ENCODE data around the gene TSR1.

DNA sequence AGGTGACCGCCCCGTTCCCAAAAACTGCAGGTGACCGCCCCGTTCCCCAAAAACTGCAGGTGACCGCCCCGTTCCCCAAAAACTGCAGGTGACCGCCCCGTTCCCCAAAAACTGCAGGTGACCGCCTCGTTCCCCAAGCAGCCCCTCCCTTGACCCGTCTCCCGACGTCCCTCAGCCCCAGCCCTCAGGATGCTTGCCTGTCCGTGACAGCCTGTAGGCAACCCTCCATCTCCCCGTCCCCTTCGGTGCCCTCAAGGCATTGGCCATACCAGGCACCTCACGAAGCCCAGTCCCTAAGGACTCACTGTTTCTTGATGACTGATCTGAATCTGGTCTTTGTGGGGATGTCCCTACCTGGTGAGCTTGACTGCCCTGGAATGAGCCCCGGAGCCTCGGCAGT lies 26.2 kb upstream of the TSR1 start:
- TF ChIP-seq, protein P1, sequence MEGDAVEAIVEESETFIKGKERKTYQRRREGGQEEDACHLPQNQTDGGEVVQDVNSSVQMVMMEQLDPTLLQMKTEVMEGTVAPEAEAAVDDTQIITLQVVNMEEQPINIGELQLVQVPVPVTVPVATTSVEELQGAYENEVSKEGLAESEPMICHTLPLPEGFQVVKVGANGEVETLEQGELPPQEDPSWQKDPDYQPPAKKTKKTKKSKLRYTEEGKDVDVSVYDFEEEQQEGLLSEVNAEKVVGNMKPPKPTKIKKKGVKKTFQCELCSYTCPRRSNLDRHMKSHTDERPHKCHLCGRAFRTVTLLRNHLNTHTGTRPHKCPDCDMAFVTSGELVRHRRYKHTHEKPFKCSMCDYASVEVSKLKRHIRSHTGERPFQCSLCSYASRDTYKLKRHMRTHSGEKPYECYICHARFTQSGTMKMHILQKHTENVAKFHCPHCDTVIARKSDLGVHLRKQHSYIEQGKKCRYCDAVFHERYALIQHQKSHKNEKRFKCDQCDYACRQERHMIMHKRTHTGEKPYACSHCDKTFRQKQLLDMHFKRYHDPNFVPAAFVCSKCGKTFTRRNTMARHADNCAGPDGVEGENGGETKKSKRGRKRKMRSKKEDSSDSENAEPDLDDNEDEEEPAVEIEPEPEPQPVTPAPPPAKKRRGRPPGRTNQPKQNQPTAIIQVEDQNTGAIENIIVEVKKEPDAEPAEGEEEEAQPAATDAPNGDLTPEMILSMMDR (IDR thresholded peaks at IDR 0.05), result no peak
- TF ChIP-seq POLR2A (IDR thresholded peaks at IDR 0.05), result no peak

All from thyroid gland (tissue), 4 donors.